ENCODE data around the gene ZFP91.

The ZFP91 gene

GRCh38 chr11:58641803-58642581, 63.1 kb downstream of the ZFP91 start:
- no peaks in the 10 kb centered on the region for H3K4me1 ChIP-seq (ENCODE audit: control insufficient read depth, insufficient read depth, low read length)
- H3K9me3 ChIP-seq (ENCODE audit: control insufficient read depth, insufficient read depth, low read length) = peaks cover 2% of the 10 kb centered on the region; the same call in 1 of the 2 replicates
- no CpG with 5 or more reads among the region's 7 CpGs for WGBS (ENCODE audit: insufficient coverage, insufficient read length)
- no peak overlapping the region for H3K27ac ChIP-seq (ENCODE audit: low read length)
- H3K27me3 ChIP-seq (ENCODE audit: control insufficient read depth, insufficient read depth, low read length) = no peaks in the 10 kb centered on the region
- H3K4me3 ChIP-seq (ENCODE audit: low read length) = no peak overlapping the region
- H3K36me3 ChIP-seq (ENCODE audit: control insufficient read depth, insufficient read depth, low read length) = no peaks in the 10 kb centered on the region
- DNase-seq (ENCODE audit: low read depth, low spot score) = no peak

- no peaks in the 10 kb centered on the region for H3K36me3 ChIP-seq (ENCODE audit: control insufficient read depth, insufficient read depth, low read length)
- H3K4me1 ChIP-seq (ENCODE audit: control insufficient read depth, insufficient read depth, low read length) = no peaks in the 10 kb centered on the region
- H3K9me3 ChIP-seq (ENCODE audit: control insufficient read depth, insufficient read depth, low read length) = peaks cover 2% of the 10 kb centered on the region; the same call in 1 of the 2 replicates
- H3K27me3 ChIP-seq (ENCODE audit: control insufficient read depth, insufficient read depth, low read length) = no peaks in the 10 kb centered on the region
- H3K4me3 ChIP-seq (ENCODE audit: low read length) = no peak overlapping the region
- no peak overlapping the region for H3K27ac ChIP-seq (ENCODE audit: low read length)
- DNase-seq (ENCODE audit: low read depth, low spot score) = no peak
Measured at GRCh38 chr11:58645854-58646253, 67.0 kb downstream of the ZFP91 start.

- no peak overlapping the region for H3K4me3 ChIP-seq (ENCODE audit: low read length)
- WGBS (ENCODE audit: insufficient coverage, insufficient read length) = no CpG with 5 or more reads among the region's 2 CpGs
- no peak for DNase-seq (ENCODE audit: low read depth, low spot score)
Measured at GRCh38 chr11:58647141-58647699, 68.4 kb downstream of the ZFP91 start.

GRCh38 chr11:58647866-58648265, 69.0 kb downstream of the ZFP91 start:
- no peak for DNase-seq (ENCODE audit: low read depth, low spot score)
- Histone ChIP-seq H3K4me3 (ENCODE audit: low read length) (no peak overlapping the region), H3K36me3 (ENCODE audit: control insufficient read depth, insufficient read depth, low read length) (no peaks in the 10 kb centered on the region), H3K27me3 (ENCODE audit: control insufficient read depth, insufficient read depth, low read length) (no peaks in the 10 kb centered on the region), H3K27ac (ENCODE audit: low read length) (no peak overlapping the region), H3K4me1 (ENCODE audit: control insufficient read depth, insufficient read depth, low read length) (peaks cover 2% of the 10 kb centered on the region; the same call in 1 of the 2 replicates), H3K9me3 (ENCODE audit: control insufficient read depth, insufficient read depth, low read length) (peaks cover 2% of the 10 kb centered on the region; the same call in 1 of the 2 replicates)
- no CpG with 5 or more reads among the region's 1 CpG for WGBS (ENCODE audit: insufficient coverage, insufficient read length)

More at GRCh38 chr11:58647141-58647699, 68.4 kb downstream of the ZFP91 start:
- peaks cover 2% of the 10 kb centered on the region; the same call in 1 of the 2 replicates for H3K4me1 ChIP-seq (ENCODE audit: control insufficient read depth, insufficient read depth, low read length)
- H3K36me3 ChIP-seq (ENCODE audit: control insufficient read depth, insufficient read depth, low read length) = no peaks in the 10 kb centered on the region
- no peak overlapping the region for H3K27ac ChIP-seq (ENCODE audit: low read length)
- H3K9me3 ChIP-seq (ENCODE audit: control insufficient read depth, insufficient read depth, low read length) = peaks cover 2% of the 10 kb centered on the region; the same call in 1 of the 2 replicates
- no peaks in the 10 kb centered on the region for H3K27me3 ChIP-seq (ENCODE audit: control insufficient read depth, insufficient read depth, low read length)

- Histone ChIP-seq H3K27me3 (ENCODE audit: control insufficient read depth, insufficient read depth, low read length) (no peaks in the 10 kb centered on the region), H3K4me1 (ENCODE audit: control insufficient read depth, insufficient read depth, low read length) (peaks cover 2% of the 10 kb centered on the region; the same call in 1 of the 2 replicates), H3K4me3 (ENCODE audit: low read length) (no peak overlapping the region), H3K36me3 (ENCODE audit: control insufficient read depth, insufficient read depth, low read length) (no peaks in the 10 kb centered on the region), H3K27ac (ENCODE audit: low read length) (no peak overlapping the region), H3K9me3 (ENCODE audit: control insufficient read depth, insufficient read depth, low read length) (peaks cover 2% of the 10 kb centered on the region; the same call in 1 of the 2 replicates)
- no peak for DNase-seq (ENCODE audit: low read depth, low spot score)
Measured at GRCh38 chr11:58649623-58650022, 70.8 kb downstream of the ZFP91 start.

- WGBS (ENCODE audit: insufficient coverage, insufficient read length) = no CpG with 5 or more reads among the region's 1 CpG
- no peaks in the 10 kb centered on the region for H3K27me3 ChIP-seq (ENCODE audit: control insufficient read depth, insufficient read depth, low read length)
- peaks cover under 1% of the 10 kb centered on the region; the same call in 1 of the 2 replicates for H3K9me3 ChIP-seq (ENCODE audit: control insufficient read depth, insufficient read depth, low read length)
- no peak overlapping the region for H3K27ac ChIP-seq (ENCODE audit: low read length)
- H3K36me3 ChIP-seq (ENCODE audit: control insufficient read depth, insufficient read depth, low read length) = no peaks in the 10 kb centered on the region
- no peak for DNase-seq (ENCODE audit: low read depth, low spot score)
- H3K4me1 ChIP-seq (ENCODE audit: control insufficient read depth, insufficient read depth, low read length) = peaks cover 2% of the 10 kb centered on the region; the same call in 1 of the 2 replicates
- no peak overlapping the region for H3K4me3 ChIP-seq (ENCODE audit: low read length)
Measured at GRCh38 chr11:58650496-58650895, 71.6 kb downstream of the ZFP91 start.

- Histone ChIP-seq H3K4me1 (ENCODE audit: control insufficient read depth, insufficient read depth, low read length) (peaks cover 2% of the 10 kb centered on the region; the same call in 1 of the 2 replicates), H3K27me3 (ENCODE audit: control insufficient read depth, insufficient read depth, low read length) (no peaks in the 10 kb centered on the region), H3K9me3 (ENCODE audit: control insufficient read depth, insufficient read depth, low read length) (no peaks in the 10 kb centered on the region), H3K36me3 (ENCODE audit: control insufficient read depth, insufficient read depth, low read length) (no peaks in the 10 kb centered on the region), H3K4me3 (ENCODE audit: low read length) (no peak overlapping the region), H3K27ac (ENCODE audit: low read length) (no peak overlapping the region)
- DNase-seq (ENCODE audit: low read depth, low spot score) = no peak
- no CpG with 5 or more reads among the region's 2 CpGs for WGBS (ENCODE audit: insufficient coverage, insufficient read length)
Measured at GRCh38 chr11:58652726-58653280, 73.9 kb downstream of the ZFP91 start.

GRCh38 chr11:58654079-58654907, 75.4 kb downstream of the ZFP91 start:
- no peak overlapping the region for H3K27ac ChIP-seq (ENCODE audit: low read length)
- H3K36me3 ChIP-seq (ENCODE audit: control insufficient read depth, insufficient read depth, low read length) = no peaks in the 10 kb centered on the region
- H3K27me3 ChIP-seq (ENCODE audit: control insufficient read depth, insufficient read depth, low read length) = no peaks in the 10 kb centered on the region
- H3K9me3 ChIP-seq (ENCODE audit: control insufficient read depth, insufficient read depth, low read length) = no peaks in the 10 kb centered on the region
- H3K4me3 ChIP-seq (ENCODE audit: low read length) = no peak overlapping the region
- peaks cover 2% of the 10 kb centered on the region; the same call in 1 of the 2 replicates for H3K4me1 ChIP-seq (ENCODE audit: control insufficient read depth, insufficient read depth, low read length)
- no CpG with 5 or more reads among the region's 12 CpGs for whole genome bisulfite sequencing (ENCODE audit: insufficient coverage, insufficient read length)
- peak; percentile 60 for DNase-seq (ENCODE audit: low read depth, low spot score)

GRCh38 chr11:58654908-58655296, 76.0 kb downstream of the ZFP91 start:
- H3K4me3 ChIP-seq (ENCODE audit: low read length) = no peak overlapping the region
- no peaks in the 10 kb centered on the region for H3K9me3 ChIP-seq (ENCODE audit: control insufficient read depth, insufficient read depth, low read length)

GRCh38 chr11:58656348-58656747, 77.5 kb downstream of the ZFP91 start:
- H3K36me3 ChIP-seq (ENCODE audit: control insufficient read depth, insufficient read depth, low read length) = no peaks in the 10 kb centered on the region
- no peaks in the 10 kb centered on the region for H3K27me3 ChIP-seq (ENCODE audit: control insufficient read depth, insufficient read depth, low read length)
- H3K4me1 ChIP-seq (ENCODE audit: control insufficient read depth, insufficient read depth, low read length) = peaks cover 2% of the 10 kb centered on the region; the same call in 1 of the 2 replicates
- H3K9me3 ChIP-seq (ENCODE audit: control insufficient read depth, insufficient read depth, low read length) = no peaks in the 10 kb centered on the region
- no CpG with 5 or more reads among the region's 2 CpGs for WGBS (ENCODE audit: insufficient coverage, insufficient read length)
- H3K4me3 ChIP-seq (ENCODE audit: low read length) = no peak overlapping the region
- DNase-seq (ENCODE audit: low read depth, low spot score) = no peak
- no peak overlapping the region for H3K27ac ChIP-seq (ENCODE audit: low read length)

More at GRCh38 chr11:58654908-58655296, 76.0 kb downstream of the ZFP91 start:
- Histone ChIP-seq H3K4me1 (ENCODE audit: control insufficient read depth, insufficient read depth, low read length) (peaks cover 2% of the 10 kb centered on the region; the same call in 1 of the 2 replicates), H3K27ac (ENCODE audit: low read length) (no peak overlapping the region), H3K36me3 (ENCODE audit: control insufficient read depth, insufficient read depth, low read length) (no peaks in the 10 kb centered on the region), H3K27me3 (ENCODE audit: control insufficient read depth, insufficient read depth, low read length) (no peaks in the 10 kb centered on the region)
- WGBS (ENCODE audit: insufficient coverage, insufficient read length) = no CpG with 5 or more reads among the region's 1 CpG
- no peak for DNase-seq (ENCODE audit: low read depth, low spot score)

All from iPS DF 6.9 (cell line).